Left ventricle myocardium inferior (tissue), 1 donor: ENCODE data around the gene CCDC127. TPM values are rescaled to one million over a fixed set of nuclear protein-coding genes. Genes with fewer than 3 reads are reported as not detected.

ENCODE experiments used
- DNase-seq: peaks from one replicate; pipeline ENCODE4 v3.0.0-alpha.2; 2020
- H3K27ac ChIP-seq: fragments of 200-600 bp; replicated peaks from 2 replicates; pipeline ENCODE4 v1.8.0; 2021
- H3K27me3 ChIP-seq: fragments of 200-600 bp; 2 replicates; pipeline ENCODE4 v1.8.0; 2021; ENCODE audit warnings: low read depth
- H3K36me3 ChIP-seq: fragments of 200-600 bp; 2 replicates; pipeline ENCODE4 v1.8.0; 2021
- H3K4me1 ChIP-seq: fragments of 200-600 bp; 2 replicates; pipeline ENCODE4 v1.8.0; 2021
- H3K4me3 ChIP-seq: fragments of 200-600 bp; 2 replicates; pipeline ENCODE4 v1.8.0; 2021; ENCODE audit warnings: mild to moderate bottlenecking, moderate library complexity
- H3K9me3 ChIP-seq: fragments of 200-600 bp; replicated peaks from 2 replicates; pipeline ENCODE4 v1.8.0; 2021
- intact Hi-C: fragments of 100-400 bp; cut with micrococcal nuclease; formaldehyde crosslinking; loops from one replicate; pipeline ENCODE4 v1.11.0; 2022
- total RNA-seq: library from RNA; stranded (reverse); fragmentation: NEBNext Ultra II Directional; extraction: Animal tissue kit (Norgen Biotek cat#: 25700); gene quantifications from one replicate; pipeline ENCODE4 v1.2.1, GENCODE V29; 2021
- TF ChIP-seq, protein P1 (sequence below): fragments of 200-600 bp; IDR thresholded peaks from 2 replicates; pipeline ENCODE4 v1.8.0; 2021; ENCODE audit warnings: antibody characterized with exemption, mild to moderate bottlenecking, borderline replicate concordance
- donor health status: DM: no; HTN: yes; CAD: no; lungs with severe emphysema.

The CCDC127 gene
- total RNA-seq, 1 donor from 2014 or later, result 7.9 TPM

- Histone ChIP-seq H3K9me3 (no peaks in the 10 kb centered on the region), H3K27ac (no peak overlapping the region), H3K27me3 (peaks cover 61% of the 10 kb centered on the region), H3K4me3 (no peak overlapping the region), H3K36me3 (no peaks in the 10 kb centered on the region), H3K4me1 (no peaks in the 10 kb centered on the region)
- TF ChIP-seq, protein P1, sequence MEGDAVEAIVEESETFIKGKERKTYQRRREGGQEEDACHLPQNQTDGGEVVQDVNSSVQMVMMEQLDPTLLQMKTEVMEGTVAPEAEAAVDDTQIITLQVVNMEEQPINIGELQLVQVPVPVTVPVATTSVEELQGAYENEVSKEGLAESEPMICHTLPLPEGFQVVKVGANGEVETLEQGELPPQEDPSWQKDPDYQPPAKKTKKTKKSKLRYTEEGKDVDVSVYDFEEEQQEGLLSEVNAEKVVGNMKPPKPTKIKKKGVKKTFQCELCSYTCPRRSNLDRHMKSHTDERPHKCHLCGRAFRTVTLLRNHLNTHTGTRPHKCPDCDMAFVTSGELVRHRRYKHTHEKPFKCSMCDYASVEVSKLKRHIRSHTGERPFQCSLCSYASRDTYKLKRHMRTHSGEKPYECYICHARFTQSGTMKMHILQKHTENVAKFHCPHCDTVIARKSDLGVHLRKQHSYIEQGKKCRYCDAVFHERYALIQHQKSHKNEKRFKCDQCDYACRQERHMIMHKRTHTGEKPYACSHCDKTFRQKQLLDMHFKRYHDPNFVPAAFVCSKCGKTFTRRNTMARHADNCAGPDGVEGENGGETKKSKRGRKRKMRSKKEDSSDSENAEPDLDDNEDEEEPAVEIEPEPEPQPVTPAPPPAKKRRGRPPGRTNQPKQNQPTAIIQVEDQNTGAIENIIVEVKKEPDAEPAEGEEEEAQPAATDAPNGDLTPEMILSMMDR, result no peak
- intact Hi-C loops, result no loop called here
- no peak for DNase-seq
Observed at GRCh38 chr5:159448-160172, 58.3 kb downstream of the CCDC127 start.

- peaks cover 61% of the 10 kb centered on the region for H3K27me3 ChIP-seq
- intact Hi-C loops, result no loop called here
- no peak for DNase-seq
Observed at GRCh38 chr5:158807-159447, 59.0 kb downstream of the CCDC127 start.

GRCh38 chr5:157801-158200 is 60.2 kb downstream of the CCDC127 start:
- Histone ChIP-seq H3K4me1 (no peaks in the 10 kb centered on the region), H3K27me3 (peaks cover 59% of the 10 kb centered on the region), H3K36me3 (no peaks in the 10 kb centered on the region), H3K9me3 (no peaks in the 10 kb centered on the region), H3K27ac (no peak overlapping the region), H3K4me3 (no peak overlapping the region)
- intact Hi-C loops, result no loop called here
- DNase-seq, result no peak
- TF ChIP-seq, protein P1, result no peak

More at GRCh38 chr5:158807-159447, 59.0 kb downstream of the CCDC127 start:
- Histone ChIP-seq H3K36me3 (no peaks in the 10 kb centered on the region), H3K9me3 (no peaks in the 10 kb centered on the region), H3K27ac (no peak overlapping the region), H3K4me1 (no peaks in the 10 kb centered on the region), H3K4me3 (no peak overlapping the region)
- TF ChIP-seq, protein P1, result no peak

DNA sequence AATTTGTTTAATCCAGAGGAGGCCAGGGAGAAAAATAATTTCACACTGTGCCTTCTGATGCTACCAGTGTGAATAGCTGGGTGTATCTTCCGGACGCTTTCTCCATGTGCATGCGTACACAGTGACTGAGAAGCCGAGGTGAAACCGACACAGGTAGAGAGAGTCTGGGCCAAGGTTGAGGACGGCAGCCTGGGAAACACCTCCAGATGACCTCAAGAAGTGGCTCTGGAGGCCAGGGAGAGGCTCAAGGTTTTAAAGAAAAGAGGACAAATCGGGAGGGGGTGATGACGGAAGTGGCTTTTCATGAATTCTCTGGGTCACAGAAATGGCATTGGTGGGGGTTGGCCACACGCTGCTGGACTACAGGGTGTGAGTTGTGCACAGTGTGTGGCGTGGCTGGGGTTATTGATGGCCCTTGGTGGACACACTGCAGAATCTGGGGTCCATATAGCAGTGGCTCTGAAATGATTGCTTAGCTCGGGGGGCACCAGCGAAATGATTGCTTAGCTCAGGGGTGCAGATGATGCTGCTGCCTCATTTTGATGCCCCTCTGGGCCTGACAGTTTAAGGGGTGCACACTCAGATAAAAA is 60.7 kb downstream of the CCDC127 start:
- TF ChIP-seq, protein P1, result no peak
- Histone ChIP-seq H3K4me3 (no peak overlapping the region), H3K27ac (no peak overlapping the region), H3K36me3 (no peaks in the 10 kb centered on the region), H3K4me1 (no peaks in the 10 kb centered on the region), H3K27me3 (peaks cover 54% of the 10 kb centered on the region), H3K9me3 (no peaks in the 10 kb centered on the region)
- intact Hi-C loops, result no loop called here
- no peak for DNase-seq

GRCh38 chr5:156411-157072 is 61.4 kb downstream of the CCDC127 start:
- TF ChIP-seq, protein P1, result no peak
- no peak overlapping the region for H3K4me3 ChIP-seq
- intact Hi-C loops, result no loop called here
- no peaks in the 10 kb centered on the region for H3K4me1 ChIP-seq
- no peaks in the 10 kb centered on the region for H3K9me3 ChIP-seq
- peaks cover 54% of the 10 kb centered on the region for H3K27me3 ChIP-seq
- H3K36me3 ChIP-seq, result no peaks in the 10 kb centered on the region
- H3K27ac ChIP-seq, result no peak overlapping the region
- DNase-seq, result no peak
